ENCODE data around the gene ZER1.

The ZER1 gene

GRCh38 chr9:128684065-128684324, 87.7 kb downstream of the ZER1 start:
- peak overlapping the region; percentile 24 for H3K4me3 ChIP-seq (ENCODE audit: low read length)
- no peak for DNase-seq (ENCODE audit: low read depth, low spot score)

- DNase-seq (ENCODE audit: low read depth, low spot score): no peak
These were observed 88.2 kb downstream of the ZER1 start for GRCh38 chr9:128683340-128684064.

More at GRCh38 chr9:128683340-128684064, 88.2 kb downstream of the ZER1 start:
- no peak overlapping the region for H3K4me3 ChIP-seq (ENCODE audit: low read length)

Data from Jurkat, Clone E6-1 (cell line).